Osteoblast (primary cell): Measurements from ENCODE around the gene OSBP. TPM values are rescaled to one million over a fixed set of nuclear protein-coding genes. Genes with fewer than 3 reads are reported as not detected.

Source experiments
- DNase-seq: peaks from one replicate; pipeline ENCODE4 v3.0.0; 2011; ENCODE audit warnings: low spot score, mixed read lengths; ENCODE audit not compliant: insufficient read length; ENCODE audit errors: missing footprints
- H2AFZ ChIP-seq: 2 replicates; pipeline ENCODE4 v1.6.0; 2011; ENCODE audit warnings: mild to moderate bottlenecking, low read length
- H3K27ac ChIP-seq: 2 replicates; pipeline ENCODE4 v1.5.1; 2011; ENCODE audit warnings: mild to moderate bottlenecking, low read depth, low read length, moderate library complexity
- H3K27me3 ChIP-seq: 2 replicates; pipeline ENCODE4 v1.6.0; 2012; ENCODE audit warnings: mild to moderate bottlenecking, control low read depth, inconsistent platforms, low read length, moderate library complexity; ENCODE audit not compliant: insufficient read depth
- H3K36me3 ChIP-seq: 2 replicates; pipeline ENCODE4 v1.5.1; 2011; ENCODE audit warnings: mild to moderate bottlenecking, low read length, control low read depth, moderate library complexity; ENCODE audit not compliant: insufficient read depth
- H3K4me1 ChIP-seq: 2 replicates; pipeline ENCODE4 v1.5.1; 2011; ENCODE audit warnings: mild to moderate bottlenecking, low read length, control low read depth, moderate library complexity; ENCODE audit not compliant: insufficient read depth
- H3K4me2 ChIP-seq: 2 replicates; pipeline ENCODE4 v1.6.0; 2011; ENCODE audit warnings: mild to moderate bottlenecking, low read length; ENCODE audit not compliant: insufficient read depth
- H3K4me3 ChIP-seq: fragments of 200-600 bp; sonication (generic); 3 replicates; pipeline ENCODE4 v1.5.1; 2012; ENCODE audit warnings: mild to moderate bottlenecking, low read length, inconsistent platforms; ENCODE audit not compliant: insufficient read depth
- H3K79me2 ChIP-seq: 2 replicates; pipeline ENCODE4 v1.6.0; 2012; ENCODE audit warnings: mild to moderate bottlenecking, low read length, control low read depth, inconsistent platforms; ENCODE audit not compliant: insufficient read depth
- H3K9me3 ChIP-seq: 2 replicates; pipeline ENCODE4 v1.5.1; 2011; ENCODE audit warnings: low read depth, low read length, control low read depth
- H4K20me1 ChIP-seq: 2 replicates; pipeline ENCODE4 v1.6.0; 2012; ENCODE audit warnings: mild to moderate bottlenecking, low read length, control low read depth; ENCODE audit not compliant: insufficient read depth
- total RNA-seq: library from RNA; depleted of rRNA; stranded (reverse); fragments of >200 nt; gene quantifications from 2 replicates; pipeline ENCODE4 v1.2.3, GENCODE V29; 2012
- TF ChIP-seq, protein P1 (sequence below): IDR thresholded peaks from 2 replicates; pipeline ENCODE4 v1.5.1; 2011; ENCODE audit warnings: mild to moderate bottlenecking, low read depth, low read length, moderate library complexity; ENCODE audit errors: extremely low read depth

The OSBP gene
- total RNA-seq, 1 donor = 35.1 TPM

DNA sequence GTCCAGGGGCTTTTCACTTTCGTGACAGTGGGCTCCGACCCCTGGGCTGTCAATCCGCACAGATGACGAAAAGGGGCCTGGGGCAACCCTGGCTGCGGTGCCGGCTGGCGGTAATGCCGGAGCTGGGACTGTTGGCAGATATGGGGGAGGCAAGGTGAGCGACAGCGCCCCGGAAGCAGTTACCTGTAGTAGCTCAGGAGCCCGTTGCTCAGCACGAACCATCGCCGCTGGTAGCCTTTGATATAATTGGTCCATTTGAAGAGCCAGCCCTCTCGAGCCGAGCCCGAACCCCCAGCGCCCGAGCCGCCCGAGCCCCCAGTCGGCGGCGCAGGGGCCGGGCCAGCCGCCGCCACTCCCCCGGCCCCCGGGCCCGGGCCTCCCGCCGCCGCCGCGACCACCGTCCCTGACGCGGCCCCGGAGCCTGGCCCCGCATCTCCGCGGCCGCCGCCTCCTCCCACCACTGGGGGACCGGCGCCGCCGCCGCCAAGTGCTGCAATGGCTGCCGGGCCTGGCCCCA, 396 bp downstream of the OSBP start:
- Histone ChIP-seq H3K4me1 (peaks cover 38% of the 10 kb centered on the region), H2AFZ (peak overlapping the region; percentile 73), H4K20me1 (peaks cover 45% of the 10 kb centered on the region), H3K27ac (peak overlapping the region; percentile 54), H3K4me3 (peak overlapping the region; percentile 77), H3K79me2 (peaks cover 50% of the 10 kb centered on the region), H3K4me2 (peak overlapping the region; percentile 98), H3K27me3 (no peaks in the 10 kb centered on the region), H3K9me3 (no peaks in the 10 kb centered on the region), H3K36me3 (peaks cover 8% of the 10 kb centered on the region)
- peak; percentile 69 for DNase-seq
- TF ChIP-seq, protein P1, sequence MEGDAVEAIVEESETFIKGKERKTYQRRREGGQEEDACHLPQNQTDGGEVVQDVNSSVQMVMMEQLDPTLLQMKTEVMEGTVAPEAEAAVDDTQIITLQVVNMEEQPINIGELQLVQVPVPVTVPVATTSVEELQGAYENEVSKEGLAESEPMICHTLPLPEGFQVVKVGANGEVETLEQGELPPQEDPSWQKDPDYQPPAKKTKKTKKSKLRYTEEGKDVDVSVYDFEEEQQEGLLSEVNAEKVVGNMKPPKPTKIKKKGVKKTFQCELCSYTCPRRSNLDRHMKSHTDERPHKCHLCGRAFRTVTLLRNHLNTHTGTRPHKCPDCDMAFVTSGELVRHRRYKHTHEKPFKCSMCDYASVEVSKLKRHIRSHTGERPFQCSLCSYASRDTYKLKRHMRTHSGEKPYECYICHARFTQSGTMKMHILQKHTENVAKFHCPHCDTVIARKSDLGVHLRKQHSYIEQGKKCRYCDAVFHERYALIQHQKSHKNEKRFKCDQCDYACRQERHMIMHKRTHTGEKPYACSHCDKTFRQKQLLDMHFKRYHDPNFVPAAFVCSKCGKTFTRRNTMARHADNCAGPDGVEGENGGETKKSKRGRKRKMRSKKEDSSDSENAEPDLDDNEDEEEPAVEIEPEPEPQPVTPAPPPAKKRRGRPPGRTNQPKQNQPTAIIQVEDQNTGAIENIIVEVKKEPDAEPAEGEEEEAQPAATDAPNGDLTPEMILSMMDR = no peak

DNA sequence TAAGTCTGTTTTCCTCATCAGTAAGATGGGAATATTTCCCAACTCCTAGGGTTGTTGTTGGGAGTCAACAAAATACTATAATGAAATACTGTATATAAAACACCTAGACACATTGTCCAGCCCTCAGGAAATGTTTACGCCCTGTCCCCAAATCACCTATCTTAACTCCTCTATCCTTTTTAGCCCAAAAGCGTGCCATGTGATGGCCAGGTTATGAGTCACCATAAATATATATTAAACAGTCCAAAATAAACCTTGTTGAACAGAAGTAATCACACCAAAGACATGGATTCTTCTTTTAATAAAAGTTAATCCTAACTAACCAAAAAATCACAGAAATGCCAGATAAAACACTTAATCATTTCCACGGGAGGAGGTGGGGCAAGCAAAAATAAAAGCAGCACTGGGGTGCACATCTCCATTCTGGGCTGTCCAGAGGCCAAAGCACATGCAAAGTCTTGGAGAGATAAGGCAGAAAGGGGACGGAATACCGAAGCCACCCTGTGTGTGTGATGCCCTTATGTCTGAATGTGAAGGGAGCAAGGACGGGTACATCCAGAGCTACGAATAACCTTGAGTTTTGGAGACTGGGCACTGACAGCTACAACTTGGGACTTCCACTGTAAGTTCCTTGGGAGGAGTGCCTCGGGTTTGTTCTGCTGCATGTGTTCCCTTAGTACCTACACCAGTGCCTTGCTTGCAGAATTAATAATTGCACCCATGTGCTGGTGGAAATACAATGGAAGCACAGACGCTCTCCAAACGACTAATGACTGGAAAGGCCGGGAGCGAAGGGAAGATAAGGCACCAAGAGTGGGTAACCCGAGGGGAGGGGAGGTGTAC, 1.1 kb downstream of the OSBP start:
- peak overlapping the region; percentile 54 for H3K27ac ChIP-seq
- H3K27me3 ChIP-seq = no peaks in the 10 kb centered on the region
- peaks cover 54% of the 10 kb centered on the region for H3K79me2 ChIP-seq
- H3K4me2 ChIP-seq = peak overlapping the region; percentile 98
- H3K4me1 ChIP-seq = peaks cover 38% of the 10 kb centered on the region
- H4K20me1 ChIP-seq = peaks cover 47% of the 10 kb centered on the region
- TF ChIP-seq, protein P1 = no peak
- no peaks in the 10 kb centered on the region for H3K9me3 ChIP-seq
- no peak overlapping the region for H2AFZ ChIP-seq
- peak overlapping the region; percentile 77 for H3K4me3 ChIP-seq
- DNase-seq = peak; percentile 67
- peaks cover 14% of the 10 kb centered on the region for H3K36me3 ChIP-seq

DNA sequence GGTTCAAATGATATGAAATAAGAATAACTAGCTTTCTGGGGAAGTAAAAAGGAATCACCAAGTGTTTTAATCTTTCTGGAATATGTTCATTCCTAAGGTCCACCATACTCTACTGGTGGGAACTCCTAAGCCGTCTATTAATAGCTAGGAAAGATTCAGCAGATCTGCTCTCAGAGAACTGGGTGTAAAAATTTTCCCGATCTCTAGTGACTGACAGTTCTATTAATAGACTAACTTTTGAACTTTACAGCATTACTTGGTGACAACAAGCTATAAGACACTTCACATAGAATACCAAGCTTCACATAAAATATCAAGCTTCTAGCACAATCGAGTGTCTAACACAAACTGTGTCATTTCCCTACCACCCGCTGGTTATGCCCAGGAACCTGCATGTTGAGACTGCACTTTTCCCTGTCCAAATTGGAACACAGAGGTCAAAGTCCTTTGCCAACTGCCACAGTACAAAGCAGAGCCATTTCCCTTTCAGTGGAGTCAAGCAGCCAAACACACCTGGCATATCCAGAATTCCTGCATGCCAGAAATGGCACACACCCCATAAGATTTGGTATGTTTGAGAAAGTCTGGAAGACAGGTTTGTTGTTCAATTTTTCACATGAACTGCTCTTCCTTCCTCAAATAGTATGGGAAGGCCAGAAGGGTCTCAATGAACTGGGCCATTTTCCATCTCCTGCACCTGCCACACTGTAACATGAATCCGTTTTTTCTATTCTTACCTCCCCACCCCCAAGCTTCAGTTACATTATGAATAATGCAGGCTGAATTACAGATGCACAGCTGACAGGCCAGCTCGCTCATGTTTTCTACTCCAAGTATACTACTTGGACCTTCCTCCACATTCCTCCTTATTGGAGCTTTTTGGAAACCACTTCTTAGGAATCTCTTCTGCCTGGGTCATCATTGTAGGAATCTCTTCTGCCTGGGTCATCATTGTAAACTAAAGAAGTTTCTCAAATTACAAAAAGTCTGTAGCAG, 3.7 kb downstream of the OSBP start:
- H3K9me3 ChIP-seq = no peaks in the 10 kb centered on the region
- no peak overlapping the region for H3K27ac ChIP-seq
- peaks cover 37% of the 10 kb centered on the region for H3K4me1 ChIP-seq
- peaks cover 40% of the 10 kb centered on the region for H3K36me3 ChIP-seq
- no peaks in the 10 kb centered on the region for H3K27me3 ChIP-seq
- peaks cover 60% of the 10 kb centered on the region for H4K20me1 ChIP-seq
- TF ChIP-seq, protein P1 = no peak
- no peak overlapping the region for H3K4me2 ChIP-seq
- peaks cover 75% of the 10 kb centered on the region for H3K79me2 ChIP-seq
- H3K4me3 ChIP-seq = no peak overlapping the region
- DNase-seq = peak; percentile 78
- no peak overlapping the region for H2AFZ ChIP-seq
